Right ventricle myocardium inferior (tissue), 1 donor: ENCODE data around the gene GPT2. TPM values are rescaled to one million over a fixed set of nuclear protein-coding genes. Genes with fewer than 3 reads are reported as not detected.
"Not testable (repeated sequence)": the region's sequence is repeated elsewhere in the genome, so short reads cannot be mapped to it uniquely, and the experiment has no call there.

ENCODE experiments used
- ATAC-seq: fragments of 200-7000 bp; cut with Tn5 transposase; one replicate; pipeline ENCODE4 v1.9.1; 2020; ENCODE audit warnings: mild to moderate bottlenecking, moderate library complexity
- DNase-seq: peaks from one replicate; pipeline ENCODE4 v3.0.0; 2021; ENCODE audit errors: missing footprints
- intact Hi-C: fragments of 100-400 bp; cut with DNase I; formaldehyde crosslinking; loops from one replicate; pipeline ENCODE4 v1.11.0; 2022
- total RNA-seq: library from RNA; stranded (reverse); fragmentation: NEBNext Ultra II Directional; extraction: Animal tissue kit (Norgen Biotek cat#: 25700); gene quantifications from one replicate; pipeline ENCODE4 v1.2.1, GENCODE V29; 2021
- donor health status: DM: no; HTN: yes; CAD: no; lungs with severe emphysema.

GPT2 gene
- total RNA-seq, 1 donor from 2014 or later = 21.9 TPM

DNA sequence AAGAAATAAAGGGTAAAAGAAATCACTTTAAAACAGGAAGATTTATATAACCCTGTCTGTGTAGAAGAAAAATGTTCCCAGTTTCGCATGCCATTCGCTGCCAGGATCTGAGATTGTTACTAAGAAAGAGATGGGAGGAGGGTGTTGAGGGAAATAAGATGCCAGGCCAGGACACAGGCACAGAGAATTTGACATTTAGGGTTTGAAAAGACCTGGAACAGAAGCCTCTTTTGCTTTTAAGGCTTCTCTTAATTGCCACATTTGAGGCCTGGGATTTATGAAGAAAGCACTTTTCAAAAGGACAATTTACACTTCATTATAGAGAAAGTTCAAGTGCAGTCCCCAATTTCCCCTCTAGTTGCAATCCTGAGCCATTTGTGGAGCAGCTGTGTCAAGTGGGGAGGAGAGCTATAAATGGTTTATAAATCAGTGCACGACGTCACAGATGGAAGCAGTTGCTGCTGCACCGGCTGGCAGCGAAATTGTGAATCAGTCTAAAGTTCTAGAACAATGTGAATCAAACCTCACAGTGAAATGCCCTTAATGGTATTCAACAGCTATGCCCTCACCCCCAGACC, 26.7 kb upstream of the GPT2 start:
- no peak for DNase-seq
- intact Hi-C loops = loop anchor here (10.0 kb wide), 1 partner anchor 157 kb away; no protein-coding TSS in a partner anchor
- no peak for ATAC-seq

DNA sequence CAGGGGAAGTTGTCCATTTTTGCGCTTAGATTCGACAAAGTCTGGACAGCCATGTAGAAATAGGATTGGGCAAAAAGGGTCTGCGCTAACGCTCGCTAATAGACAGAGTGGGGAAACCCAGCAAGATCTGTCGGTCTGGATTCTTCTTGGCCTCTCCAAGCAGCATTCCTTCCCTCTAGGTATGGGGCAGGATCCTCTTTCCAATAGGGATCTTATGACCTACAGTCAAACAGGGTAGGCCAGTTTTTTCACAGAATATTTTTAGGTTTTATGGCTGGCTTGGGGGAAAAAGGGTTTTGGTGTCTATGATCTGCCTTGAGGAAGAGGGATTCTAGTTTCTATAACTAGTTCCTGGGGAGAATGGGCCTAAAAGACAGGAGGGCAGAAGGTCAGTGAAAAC, 26.0 kb upstream of the GPT2 start:
- DNase-seq = no peak
- intact Hi-C loops = loop anchor here (10.0 kb wide), 1 partner anchor 157 kb away; no protein-coding TSS in a partner anchor
- ATAC-seq = no peak

DNA sequence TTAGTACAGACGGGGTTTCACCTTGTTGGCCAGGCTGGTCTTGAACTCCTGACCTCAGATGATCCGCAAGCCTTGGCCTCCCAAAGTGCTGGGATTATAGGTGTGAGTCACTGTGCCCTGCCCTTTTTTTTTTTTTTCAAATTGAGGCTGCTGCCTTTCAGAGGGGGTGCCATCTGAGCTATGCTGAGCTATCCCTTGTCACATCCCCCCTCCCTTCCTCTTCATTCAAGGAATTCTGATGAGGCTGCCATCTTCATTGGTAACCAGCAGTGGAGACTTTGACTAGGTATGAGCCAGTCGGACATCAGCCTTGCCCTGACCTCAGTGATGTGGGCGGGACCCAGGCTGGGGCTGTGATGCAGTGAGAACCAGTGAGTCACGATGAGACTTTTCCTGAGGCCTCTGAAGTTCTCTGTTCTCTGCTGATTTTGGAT, 24.4 kb upstream of the GPT2 start:
- ATAC-seq (no peak), DNase-seq (no peak)
- intact Hi-C loops = loop anchor here (10.0 kb wide), 1 partner anchor 155 kb away; no protein-coding TSS in a partner anchor

DNA sequence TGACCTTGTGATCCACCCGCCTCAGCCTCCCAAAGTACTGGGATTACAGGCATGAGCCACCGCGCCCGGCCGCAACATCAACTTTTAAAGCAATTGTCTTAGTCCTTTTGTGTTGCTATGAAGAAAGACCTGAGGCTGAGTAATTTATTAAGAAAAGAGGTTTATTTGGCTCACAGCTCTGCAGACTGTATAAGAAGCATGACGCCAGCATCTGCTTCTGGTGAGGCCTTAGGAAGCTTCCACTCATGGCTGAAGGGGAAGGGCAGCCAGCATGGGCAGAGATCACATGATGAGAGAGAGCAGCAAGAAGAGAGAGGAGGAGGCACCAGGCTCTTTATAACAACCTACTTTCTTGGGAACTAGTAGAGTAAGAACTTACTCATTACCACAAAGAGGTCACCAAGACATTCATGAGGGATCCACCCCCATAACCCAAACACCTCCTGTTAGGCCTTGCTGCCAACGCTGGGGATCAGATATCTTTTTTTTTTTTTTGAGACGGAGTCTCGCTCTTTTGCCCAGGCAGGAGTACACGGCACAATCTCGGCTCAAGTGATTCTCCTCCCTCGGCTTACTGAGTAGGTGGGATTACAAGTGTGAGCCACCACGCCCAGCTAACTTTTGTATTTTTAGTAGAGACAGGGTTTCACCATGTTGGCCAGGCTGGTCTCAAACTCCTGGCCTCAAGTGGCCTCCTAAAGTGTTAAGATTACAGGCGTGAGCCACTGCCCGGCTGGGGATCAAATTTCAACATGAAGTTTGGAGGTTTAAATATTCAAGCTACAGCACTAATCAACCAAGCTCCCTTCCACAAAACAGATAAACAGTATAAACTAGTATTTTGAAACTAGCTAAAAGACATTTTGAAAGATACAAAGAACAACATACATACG, 21.4 kb upstream of the GPT2 start:
- intact Hi-C loops = no loop called here
- no peak for ATAC-seq
- DNase-seq = no peak

DNA sequence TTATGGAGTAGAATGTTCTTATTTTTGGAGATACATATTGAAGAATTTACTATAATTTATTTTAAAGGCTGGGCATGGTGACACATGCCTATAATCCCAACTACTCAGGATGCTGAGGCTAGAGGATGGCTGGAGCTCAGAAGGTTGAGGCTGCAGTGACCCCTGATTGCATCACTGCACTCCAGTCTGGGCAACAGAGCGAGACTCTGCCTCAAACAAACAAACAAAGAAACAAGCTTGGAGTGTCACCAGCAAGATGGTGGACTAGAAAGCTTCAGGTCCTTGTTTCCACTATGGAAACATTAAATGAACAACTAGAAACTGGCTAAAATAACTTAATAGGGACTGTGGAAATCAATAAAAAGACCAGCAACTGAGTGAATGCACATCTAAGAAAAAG, 17.9 kb upstream of the GPT2 start:
- DNase-seq = no peak
- intact Hi-C loops = no loop called here
- ATAC-seq = no peak

DNA sequence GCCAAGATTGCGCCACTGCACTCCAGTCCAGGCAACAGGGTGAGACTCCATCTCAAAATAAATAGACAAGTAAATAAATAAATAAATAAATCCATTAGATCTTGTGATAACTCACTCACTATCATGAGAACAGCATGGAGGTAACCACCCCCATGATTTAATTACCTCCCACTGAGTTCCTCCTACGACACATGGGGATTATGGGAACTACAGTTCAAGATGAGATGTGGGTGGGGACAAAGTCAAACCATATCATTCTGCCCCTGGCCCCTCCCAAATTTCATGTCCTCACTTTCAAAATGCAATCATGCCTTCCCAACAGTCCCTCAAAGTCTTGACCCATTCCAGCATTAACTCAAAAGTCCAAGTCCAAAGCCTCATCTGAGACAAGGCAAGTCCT, 16.7 kb upstream of the GPT2 start:
- intact Hi-C loops, ATAC-seq, DNase-seq: not testable (repeated sequence)

DNA sequence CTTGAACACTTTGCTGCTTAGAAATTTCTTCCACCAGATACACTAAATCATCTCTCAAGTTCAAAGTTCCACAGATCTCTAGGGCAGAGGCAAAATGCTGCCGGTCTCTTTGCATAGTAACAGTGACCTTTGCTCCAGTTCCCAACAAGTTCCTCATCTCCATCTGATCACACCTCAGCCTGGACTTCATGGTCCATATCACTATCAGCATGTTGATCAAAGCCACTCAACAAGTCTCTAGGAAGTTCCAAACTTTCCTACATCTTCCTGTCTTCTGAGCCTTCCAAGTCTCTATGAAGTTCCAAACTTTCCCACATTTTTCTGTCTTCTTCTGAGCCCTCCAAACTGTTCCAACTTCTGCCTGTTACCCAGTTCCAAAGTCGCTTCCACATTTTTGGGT, 15.3 kb upstream of the GPT2 start:
- DNase-seq, ATAC-seq, intact Hi-C loops: not testable (repeated sequence)

DNA sequence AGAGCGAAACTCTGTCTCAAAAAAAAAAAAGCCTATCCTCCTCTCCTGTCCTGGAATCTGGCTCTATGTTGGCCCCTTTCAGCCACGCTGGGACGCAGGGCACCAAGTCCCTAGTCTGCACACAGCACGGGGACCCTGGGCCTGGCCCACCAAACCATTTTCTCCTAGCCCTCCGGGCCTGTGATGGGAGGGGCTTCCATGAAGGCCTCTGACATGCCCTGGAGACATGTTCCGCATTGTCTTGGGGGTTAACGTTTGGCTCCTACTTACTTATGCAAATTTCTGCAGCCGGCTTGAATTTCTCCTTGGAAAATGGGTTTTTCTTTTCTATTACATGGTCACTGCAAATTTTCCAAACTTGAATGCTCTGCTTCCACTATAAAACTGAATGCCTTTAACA, 12.6 kb upstream of the GPT2 start:
- DNase-seq = no peak
- intact Hi-C loops = no loop called here
- ATAC-seq = no peak

DNA sequence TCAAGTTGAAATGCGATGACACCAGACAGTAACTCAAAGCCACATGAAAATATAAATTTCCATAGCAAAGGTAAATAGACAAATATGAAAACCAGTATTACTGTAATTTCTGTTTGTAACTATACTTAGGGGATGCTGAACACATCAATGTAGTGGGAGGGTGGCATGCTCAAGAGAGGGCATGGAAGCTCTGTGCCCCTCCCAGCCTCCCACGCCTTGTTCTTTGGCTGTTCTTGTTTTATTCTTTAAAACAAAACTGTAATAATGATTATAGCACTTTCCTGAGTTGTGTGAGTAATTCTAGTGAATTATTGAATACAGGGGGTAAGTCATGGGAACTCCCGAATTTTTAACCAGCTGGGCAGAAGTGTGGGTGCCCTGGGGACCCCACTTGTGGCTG, 11.0 kb upstream of the GPT2 start:
- DNase-seq (no peak), ATAC-seq (no peak)
- intact Hi-C loops = no loop called here

DNA sequence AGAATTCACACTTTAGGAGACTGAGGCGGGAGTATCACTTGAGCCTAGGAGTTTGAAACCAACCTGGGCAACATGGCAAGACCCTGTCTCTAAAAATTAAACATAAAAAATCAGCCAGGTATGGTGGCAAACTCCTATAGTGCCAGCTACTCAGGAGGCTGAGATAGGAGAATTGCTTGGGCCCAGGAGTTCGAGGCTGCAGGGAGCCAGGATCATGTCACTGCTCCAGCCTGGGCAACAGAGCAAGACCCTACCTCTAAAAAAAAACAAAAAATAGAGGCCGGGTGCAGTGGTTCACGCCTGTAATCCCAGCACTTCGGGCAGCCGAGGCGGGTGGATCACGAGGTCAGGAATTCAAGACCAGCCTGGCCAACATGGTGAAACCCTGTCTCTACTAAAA, 8.9 kb upstream of the GPT2 start:
- ATAC-seq (no peak), DNase-seq (no peak)
- intact Hi-C loops = no loop called here

DNA sequence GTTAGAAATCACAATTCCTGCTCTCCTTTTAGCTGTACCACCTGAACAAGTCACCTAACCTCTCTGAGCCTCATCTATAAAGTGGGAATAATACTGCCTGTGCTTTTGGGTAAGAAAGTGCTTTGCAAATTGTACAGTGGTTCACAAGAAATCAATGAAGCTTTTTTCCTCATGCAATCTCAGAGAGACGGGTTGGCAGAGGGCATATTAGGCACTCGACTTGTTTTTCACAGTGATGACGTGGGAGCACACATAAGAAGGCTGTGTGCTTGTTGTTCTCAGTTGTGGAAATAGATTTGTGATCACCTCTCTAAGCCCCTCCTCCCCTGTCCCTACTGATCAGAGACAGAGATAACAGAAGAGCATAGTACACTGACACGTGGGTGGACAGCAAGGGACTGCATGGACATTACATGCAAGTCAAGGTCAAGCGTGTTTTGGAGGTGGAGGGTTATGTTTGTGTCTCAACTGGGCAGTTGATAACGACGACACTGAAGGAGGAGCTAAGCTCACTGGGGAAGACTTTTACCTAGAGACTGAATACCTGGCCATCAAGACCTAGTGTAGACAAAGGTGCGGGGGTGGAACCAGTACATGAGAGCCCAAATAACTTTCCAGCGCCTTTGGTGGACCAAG, 1.7 kb upstream of the GPT2 start:
- ATAC-seq = no peak
- DNase-seq = no peak
- intact Hi-C loops = no loop called here

DNA sequence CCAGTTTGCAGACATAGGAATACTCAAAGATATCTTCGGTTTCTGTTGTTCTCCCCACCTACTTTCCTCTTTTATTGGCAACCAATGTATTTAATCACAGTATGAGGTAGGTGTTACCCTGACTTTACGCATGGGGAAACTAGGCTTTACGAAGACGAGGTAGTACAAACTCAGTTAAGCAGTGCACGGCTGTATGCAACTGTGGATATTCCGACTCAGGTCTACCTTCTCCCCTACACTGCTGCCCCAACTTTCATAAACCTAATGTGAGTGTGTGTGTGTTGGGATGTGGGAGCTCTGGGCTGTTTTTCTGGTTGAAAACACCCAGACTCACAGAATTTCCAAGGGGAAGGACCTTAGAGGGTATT, 1.2 kb upstream of the GPT2 start:
- ATAC-seq (no peak), DNase-seq (no peak)
- intact Hi-C loops = no loop called here

DNA sequence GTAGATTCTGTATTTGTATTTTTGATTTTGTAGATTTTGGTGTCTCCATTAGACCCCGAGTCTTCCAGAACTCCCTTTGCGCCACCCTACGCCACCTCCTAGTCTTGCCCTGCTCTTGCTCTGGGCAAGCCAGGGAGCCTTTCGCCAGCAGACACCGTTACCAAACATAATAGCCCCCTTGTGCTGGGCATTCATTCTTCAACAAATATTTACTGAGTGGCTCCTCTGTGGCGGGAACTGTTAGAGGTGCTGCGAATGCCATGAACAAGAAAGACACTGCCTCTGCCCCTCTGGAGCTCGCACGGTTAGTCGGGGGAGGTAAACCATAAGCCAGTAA, 841 bp upstream of the GPT2 start:
- intact Hi-C loops = no loop called here
- DNase-seq = no peak
- no peak for ATAC-seq

DNA sequence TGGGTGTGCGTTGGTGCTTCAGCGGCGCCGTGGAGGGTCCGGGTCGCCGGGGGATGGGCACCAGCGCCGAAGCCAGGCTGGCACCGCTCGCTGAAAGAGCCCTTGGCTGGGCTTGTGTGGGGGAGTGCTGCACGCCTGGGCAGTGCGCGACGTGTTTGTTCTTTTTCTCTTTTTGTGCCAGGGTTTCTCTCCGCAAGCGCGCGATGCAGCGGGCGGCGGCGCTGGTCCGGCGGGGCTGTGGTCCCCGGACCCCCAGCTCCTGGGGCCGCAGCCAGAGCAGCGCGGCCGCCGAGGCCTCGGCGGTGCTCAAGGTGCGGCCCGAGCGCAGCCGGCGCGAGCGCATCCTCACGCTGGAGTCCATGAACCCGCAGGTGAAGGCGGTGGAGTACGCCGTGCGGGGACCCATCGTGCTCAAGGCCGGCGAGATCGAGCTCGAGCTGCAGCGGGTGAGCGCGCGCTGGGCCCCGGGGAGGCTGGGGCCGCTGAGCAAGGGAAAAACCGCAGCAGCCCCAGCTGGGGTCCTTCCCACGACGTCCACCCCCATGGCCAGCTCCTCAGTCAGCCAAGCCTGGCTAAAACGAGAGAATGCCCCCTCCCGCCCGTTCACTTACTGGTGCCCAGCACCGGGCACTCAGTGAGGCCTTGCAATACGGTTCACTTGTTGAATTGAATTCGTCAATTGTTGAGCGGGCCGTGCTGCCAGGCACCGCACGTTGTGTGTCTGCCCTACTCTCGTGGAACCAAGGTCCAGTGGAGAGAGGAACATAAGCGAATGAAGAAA, 541 bp downstream of the GPT2 start:
- ATAC-seq = no peak
- no peak for DNase-seq
- intact Hi-C loops = no loop called here

DNA sequence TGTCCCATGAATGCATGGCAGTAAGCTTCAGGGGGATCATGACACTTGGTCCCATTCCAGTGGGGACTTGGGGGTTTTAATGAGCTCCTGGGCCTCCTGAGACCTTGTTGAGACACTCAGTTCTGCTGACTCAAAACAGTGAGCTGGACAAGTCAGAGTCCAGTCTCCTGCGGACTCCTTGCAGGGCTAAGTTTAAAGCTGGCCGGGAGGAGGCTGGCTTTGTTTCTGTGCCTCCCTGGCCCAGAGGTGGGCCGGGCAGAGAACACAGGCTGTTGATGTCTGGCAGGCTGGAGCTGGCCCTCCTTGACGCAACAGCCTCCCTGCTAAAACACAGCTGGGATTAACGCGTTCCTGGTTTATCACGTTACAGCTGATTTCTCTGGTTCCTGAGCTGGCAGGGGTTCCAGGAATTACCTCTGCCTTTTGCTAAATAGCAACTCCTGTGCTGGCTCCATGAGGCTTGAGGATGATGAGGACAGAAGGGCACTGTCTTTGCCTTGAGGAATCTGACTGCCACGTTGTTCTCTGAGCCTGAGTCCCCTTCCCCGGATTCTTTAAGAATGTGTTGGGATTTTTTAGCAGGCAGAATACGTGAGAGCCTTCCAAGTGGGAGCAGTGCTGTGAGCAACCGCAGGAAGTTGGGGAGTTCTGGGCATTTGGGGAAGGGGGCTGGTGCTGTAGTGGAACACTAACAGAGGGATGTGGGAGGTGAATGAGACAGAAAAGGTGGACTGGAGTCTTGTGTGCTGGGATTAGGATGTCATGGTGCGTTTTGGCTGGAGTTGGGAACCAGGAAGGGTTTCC, 2.0 kb downstream of the GPT2 start:
- ATAC-seq (no peak), DNase-seq (no peak)
- intact Hi-C loops = no loop called here

DNA sequence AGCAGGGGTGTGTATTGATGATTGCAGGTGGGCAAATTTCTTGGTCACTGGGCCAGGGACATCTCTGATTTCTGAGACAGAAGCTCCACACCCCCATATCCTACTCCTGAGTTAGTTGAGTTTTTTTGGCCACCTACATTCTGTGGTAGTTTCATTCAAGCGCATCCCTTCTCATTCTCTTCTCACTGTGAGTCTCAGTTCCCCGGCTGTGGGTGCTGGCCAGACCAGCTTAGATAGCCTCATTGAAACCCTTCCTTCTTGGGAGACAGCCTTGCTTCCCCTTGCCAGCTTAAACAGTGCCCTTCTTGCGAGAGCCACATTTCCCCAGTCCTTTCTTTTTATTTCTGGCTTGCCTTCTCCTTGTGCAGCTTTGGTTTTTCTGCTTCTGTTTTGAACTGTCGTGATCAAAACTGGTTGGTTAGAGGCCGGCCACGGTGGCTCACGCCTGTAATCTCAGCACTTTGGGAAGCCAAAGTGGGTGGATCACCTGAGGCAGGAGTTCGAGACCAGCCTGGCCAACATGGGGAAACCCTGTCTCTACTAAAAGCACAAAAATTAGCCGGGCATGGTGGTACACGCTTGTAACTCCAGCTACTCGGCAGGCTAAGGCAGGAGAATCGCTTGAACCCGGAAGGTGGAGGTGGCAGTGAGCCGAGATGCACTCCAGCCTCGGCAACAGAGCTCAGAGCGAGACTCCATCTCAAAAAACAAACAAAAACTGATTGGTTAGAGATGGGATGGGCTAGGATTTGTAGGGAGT, 2.8 kb downstream of the GPT2 start:
- DNase-seq (no peak), ATAC-seq (no peak)
- intact Hi-C loops = no loop called here

DNA sequence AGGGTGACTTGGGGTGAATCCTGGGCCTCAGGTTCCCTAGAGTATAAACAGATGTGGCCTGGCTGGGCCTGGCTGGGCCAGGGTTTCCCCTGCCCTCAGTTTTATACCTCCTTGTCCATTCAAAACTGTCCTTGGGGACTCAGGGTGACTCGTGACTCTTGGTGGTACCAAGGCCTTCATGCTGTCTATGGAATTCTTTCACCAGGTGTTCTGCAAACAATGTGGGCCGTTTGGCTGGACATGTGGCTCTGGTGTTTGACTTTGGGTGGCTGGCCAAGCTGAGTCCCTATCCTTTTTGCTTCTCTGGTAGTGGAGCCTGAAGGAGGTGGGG, 3.3 kb downstream of the GPT2 start:
- no peak for ATAC-seq

More for the DNA sequence above, 3.3 kb downstream of the GPT2 start:
- no peak for DNase-seq
- intact Hi-C loops = no loop called here
